Left lung (tissue), 10 donors: ENCODE measurements around the gene HPDL. TPM values are rescaled to one million over a fixed set of nuclear protein-coding genes. Genes with fewer than 3 reads are reported as not detected.
"Not testable (repeated sequence)": the region's sequence is repeated elsewhere in the genome, so short reads cannot be mapped to it uniquely, and the experiment has no call there.

Experiments used
- ATAC-seq: fragments of 200-7000 bp; cut with Tn5 transposase; one replicate; pipeline ENCODE4 v1.9.1; 2020; ENCODE audit warnings: moderate library complexity
- DNase-seq, 4 donors: peaks; one replicate each; pipeline ENCODE4 v3.0.0-alpha.2; 2013 to 2020
- H3K27ac ChIP-seq, 2 donors: fragments of 200-600 bp; sonication (generic) in 1 of 2; one replicate each; pipeline versions ENCODE4 v1.5.0 to v1.8.0; 2020 to 2021
- H3K27me3 ChIP-seq, 2 donors: fragments of 200-600 bp; sonication (generic) in 1 of 2; one replicate each; pipeline versions ENCODE4 v1.5.0 to v1.8.0; 2020 to 2021
- H3K36me3 ChIP-seq, 2 donors: fragments of 200-600 bp; sonication (generic) in 1 of 2; one replicate each; pipeline versions ENCODE4 v1.5.0 to v1.8.0; 2020 to 2021
- H3K4me1 ChIP-seq, 2 donors: fragments of 200-600 bp; one replicate each; pipeline ENCODE4 v1.8.0; 2021
- H3K4me3 ChIP-seq, 2 donors: fragments of 200-600 bp; sonication (generic) in 1 of 2; one replicate each; pipeline versions ENCODE4 v1.5.0 to v1.8.0; 2020 to 2021; ENCODE audit warnings: mild to moderate bottlenecking in 1 of 2
- H3K9me3 ChIP-seq, 2 donors: fragments of 200-600 bp; sonication (generic) in 1 of 2; one replicate each; pipeline versions ENCODE4 v1.5.0 to v1.8.0; 2020 to 2021
- intact Hi-C, 2 donors: fragments of 100-400 bp; cut with DNase I; formaldehyde crosslinking; loops; one replicate each; pipeline versions ENCODE4 v1.11.2 to v1.14.2; 2022
- polyA plus RNA-seq, 6 donors: library from polyadenylated mRNA; unstranded; fragments of 120-200 nt; gene quantifications; one replicate each; pipeline ENCODE4 v1.2.1, GENCODE V29; 2013; ENCODE audit not compliant: insufficient read length in 6 of 6
- total RNA-seq, 2 donors: library from RNA; stranded (reverse); fragmentation: NEBNext Ultra II Directional; extraction: Animal tissue kit (Norgen Biotek cat#: 25700); gene quantifications; one replicate each; pipeline ENCODE4 v1.2.1, GENCODE V29; 2021
- TF ChIP-seq, protein P1 (sequence below), 2 donors: fragments of 200-600 bp; sonication (generic) in 1 of 2; IDR thresholded peaks; one replicate each; pipeline versions ENCODE4 v1.5.0 to v1.8.0; 2021; ENCODE audit warnings: antibody characterized with exemption in 2 of 2
- donor health status: DM: no; HTN: yes; CAD: no.
- donor health status: DM: no; HTN: no; CAD: no.

Gene HPDL
- total and polyA plus RNA-seq, 8 donors: 0.20 to 2.3 (median 1.6) TPM

DNA sequence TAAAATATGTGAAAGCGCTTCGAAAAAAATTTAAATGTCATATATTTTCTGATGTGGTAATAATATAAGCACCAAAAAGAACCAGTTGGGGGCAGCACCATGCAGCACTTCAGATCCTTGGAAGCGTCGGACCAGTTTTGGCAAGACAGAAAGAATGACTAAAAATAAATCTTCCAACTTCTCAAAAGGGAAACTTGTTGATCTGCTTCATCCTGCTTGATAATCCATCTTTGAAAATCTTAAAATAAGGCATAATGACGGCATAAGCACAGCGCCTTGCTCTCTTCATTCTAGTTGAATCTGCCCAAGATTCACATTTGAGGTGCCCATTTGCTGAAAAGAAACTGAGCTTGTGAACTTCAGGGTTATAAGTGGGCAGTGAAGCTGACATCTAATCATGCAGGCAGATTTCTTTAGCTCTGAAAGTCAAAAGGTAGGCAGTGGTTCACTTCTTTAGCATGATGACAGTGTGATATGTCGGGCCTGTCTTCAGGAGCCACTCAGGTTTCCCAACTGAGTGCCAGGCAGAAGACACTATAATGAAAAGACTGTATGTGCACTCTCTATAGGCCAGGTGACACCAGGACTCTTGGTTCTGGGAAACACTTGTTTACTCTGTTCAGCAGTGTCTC is 33.3 kb downstream of the HPDL start:
- no peak overlapping the region for H3K4me3 ChIP-seq
- peak overlapping the region; percentile 60 to 66 for H3K27ac ChIP-seq
- TF ChIP-seq, protein P1, sequence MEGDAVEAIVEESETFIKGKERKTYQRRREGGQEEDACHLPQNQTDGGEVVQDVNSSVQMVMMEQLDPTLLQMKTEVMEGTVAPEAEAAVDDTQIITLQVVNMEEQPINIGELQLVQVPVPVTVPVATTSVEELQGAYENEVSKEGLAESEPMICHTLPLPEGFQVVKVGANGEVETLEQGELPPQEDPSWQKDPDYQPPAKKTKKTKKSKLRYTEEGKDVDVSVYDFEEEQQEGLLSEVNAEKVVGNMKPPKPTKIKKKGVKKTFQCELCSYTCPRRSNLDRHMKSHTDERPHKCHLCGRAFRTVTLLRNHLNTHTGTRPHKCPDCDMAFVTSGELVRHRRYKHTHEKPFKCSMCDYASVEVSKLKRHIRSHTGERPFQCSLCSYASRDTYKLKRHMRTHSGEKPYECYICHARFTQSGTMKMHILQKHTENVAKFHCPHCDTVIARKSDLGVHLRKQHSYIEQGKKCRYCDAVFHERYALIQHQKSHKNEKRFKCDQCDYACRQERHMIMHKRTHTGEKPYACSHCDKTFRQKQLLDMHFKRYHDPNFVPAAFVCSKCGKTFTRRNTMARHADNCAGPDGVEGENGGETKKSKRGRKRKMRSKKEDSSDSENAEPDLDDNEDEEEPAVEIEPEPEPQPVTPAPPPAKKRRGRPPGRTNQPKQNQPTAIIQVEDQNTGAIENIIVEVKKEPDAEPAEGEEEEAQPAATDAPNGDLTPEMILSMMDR (IDR thresholded peaks at IDR 0.05): peak; percentile 48 to 52
- ATAC-seq (peak; percentile 89), DNase-seq (peak in 3 of 4 donors; percentile 58 to 82 (median 71))
- peaks cover 10 to 20% of the 10 kb centered on the region in 2 donors for H3K4me1 ChIP-seq
- intact Hi-C loops: loop anchor here in 1 of 2 donors (5.0 to 10.0 kb wide), 2 partner anchors 132 to 215 kb away; partner anchors contain the start of gene TESK2
- no peaks in the 10 kb centered on the region for H3K27me3 ChIP-seq
- no peaks in the 10 kb centered on the region for H3K9me3 ChIP-seq
- peaks cover 0 to 1% of the 10 kb centered on the region in 2 donors for H3K36me3 ChIP-seq

DNA sequence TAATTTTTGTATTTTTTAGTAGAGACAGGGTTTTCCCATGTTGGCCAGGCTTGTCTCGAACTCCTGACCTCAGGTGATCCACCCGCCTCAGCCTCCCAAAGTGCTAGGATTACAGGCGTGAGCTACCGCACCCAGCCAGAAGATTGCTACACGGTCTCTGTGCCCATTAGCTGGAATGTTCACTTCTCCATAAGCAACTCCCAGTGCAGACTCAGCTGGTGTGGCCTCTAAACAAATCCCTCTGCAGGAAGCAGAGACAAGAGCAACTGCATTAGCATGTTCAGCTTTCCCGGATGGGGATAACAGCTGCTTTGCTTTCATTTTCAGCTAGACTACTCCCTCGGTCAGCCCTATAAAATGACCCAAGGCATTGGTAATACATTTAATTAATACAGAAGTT is 34.3 kb downstream of the HPDL start:
- not testable (repeated sequence) for H3K36me3 ChIP-seq, H3K27me3 ChIP-seq, H3K4me3 ChIP-seq, H3K9me3 ChIP-seq
- peak in 2 of 4 donors; percentile 36 to 73 for DNase-seq
- intact Hi-C loops: loop anchor here in 1 of 2 donors (5.0 to 10.0 kb wide), 2 partner anchors 131 to 214 kb away; partner anchors contain the start of gene TESK2
- ATAC-seq: peak; percentile 76
- Histone ChIP-seq H3K4me1 (peaks cover 10 to 20% of the 10 kb centered on the region in 2 donors), H3K27ac (peak overlapping the region; percentile 60 to 66)

DNA sequence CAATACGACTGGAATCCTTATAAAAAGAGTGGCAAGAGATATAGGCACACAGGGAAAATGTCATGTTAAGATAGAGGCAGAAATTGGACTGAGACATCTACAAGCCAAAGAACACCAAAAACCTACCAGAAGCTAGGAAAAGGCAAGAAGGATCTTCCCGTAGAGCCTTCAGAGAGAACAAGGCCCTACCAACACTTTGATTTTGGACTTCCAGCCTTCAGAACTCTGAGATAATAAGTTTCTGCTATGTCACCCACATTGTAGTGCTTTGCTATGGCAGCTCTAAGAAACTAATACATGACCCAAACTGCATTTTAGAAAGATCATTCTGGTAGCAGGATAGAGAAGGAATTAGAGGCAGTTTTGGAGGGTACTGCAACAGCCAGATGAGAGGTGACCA is 37.6 kb downstream of the HPDL start:
- ATAC-seq: no peak
- TF ChIP-seq, protein P1 (IDR thresholded peaks at IDR 0.05): no peak
- H3K4me1 ChIP-seq: peaks cover 10 to 20% of the 10 kb centered on the region in 2 donors
- no peak overlapping the region for H3K4me3 ChIP-seq
- intact Hi-C loops: loop anchor here in 1 of 2 donors (5.0 to 10.0 kb wide), 2 partner anchors 128 to 211 kb away; partner anchors contain the start of gene TESK2
- H3K27me3 ChIP-seq: no peaks in the 10 kb centered on the region
- no peaks in the 10 kb centered on the region for H3K36me3 ChIP-seq
- H3K27ac ChIP-seq: no peak overlapping the region
- DNase-seq: no peak
- no peaks in the 10 kb centered on the region for H3K9me3 ChIP-seq

DNA sequence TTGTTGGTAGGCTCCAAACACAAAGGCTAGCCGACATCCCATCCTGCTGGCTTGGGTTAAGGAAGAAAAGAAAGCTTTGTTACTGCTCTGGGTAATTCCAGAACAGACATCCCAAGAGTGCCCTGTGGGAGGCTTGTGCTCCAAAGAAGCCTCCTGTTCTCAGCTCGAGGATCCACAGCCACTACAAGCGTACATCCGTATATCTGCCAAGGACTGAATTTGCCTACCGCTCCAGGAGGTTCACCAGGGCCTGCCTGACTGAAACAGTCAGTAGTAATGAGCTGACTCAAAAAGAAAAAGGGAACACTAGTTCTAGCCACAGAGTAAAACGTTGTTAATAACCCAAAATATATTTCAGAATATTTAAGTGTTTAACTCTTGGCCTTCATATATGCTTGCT is 38.4 kb downstream of the HPDL start:
- Histone ChIP-seq H3K36me3 (no peaks in the 10 kb centered on the region), H3K27me3 (no peaks in the 10 kb centered on the region), H3K4me3 (no peak overlapping the region), H3K9me3 (no peaks in the 10 kb centered on the region), H3K27ac (no peak overlapping the region), H3K4me1 (peaks cover 8 to 18% of the 10 kb centered on the region in 2 donors)
- intact Hi-C loops: loop anchor here in 1 of 2 donors (10.0 kb wide), 1 partner anchor 210 kb away; no protein-coding TSS in a partner anchor
- TF ChIP-seq, protein P1 (IDR thresholded peaks at IDR 0.05): no peak
- DNase-seq: no peak
- ATAC-seq: no peak

DNA sequence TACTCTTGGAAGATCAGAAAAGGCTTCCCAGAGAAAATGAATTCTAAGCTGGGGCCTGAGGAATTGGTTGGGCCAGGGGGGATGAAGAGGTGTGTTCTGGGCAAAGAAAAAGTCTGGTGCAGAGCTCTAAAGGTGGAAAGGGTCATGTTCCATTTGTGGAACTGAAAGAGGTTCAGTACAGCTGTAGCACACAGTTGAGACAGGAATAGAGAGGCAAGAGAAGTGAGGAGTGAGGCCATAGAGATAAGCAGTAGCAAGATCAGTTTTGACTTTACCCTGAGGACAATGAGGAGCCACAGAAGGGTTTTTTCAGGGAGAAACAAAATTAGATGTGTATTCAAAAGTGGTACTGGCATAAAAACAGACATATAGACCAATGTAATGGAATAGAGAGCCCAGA is 43.9 kb downstream of the HPDL start:
- H3K27me3 ChIP-seq: no peaks in the 10 kb centered on the region
- no peak overlapping the region for H3K4me3 ChIP-seq
- TF ChIP-seq, protein P1 (IDR thresholded peaks at IDR 0.05): no peak
- H3K27ac ChIP-seq: no peak overlapping the region
- intact Hi-C loops: loop anchor here in 1 of 2 donors (10.0 kb wide), 1 partner anchor 54 kb away; no protein-coding TSS in a partner anchor
- no peak for ATAC-seq
- no peaks in the 10 kb centered on the region for H3K36me3 ChIP-seq
- DNase-seq: no peak
- H3K9me3 ChIP-seq: no peaks in the 10 kb centered on the region
- H3K4me1 ChIP-seq: peaks cover 0 to 3% of the 10 kb centered on the region in 2 donors
